Measurements from ENCODE around the gene GPR55. TPM values are rescaled to one million over a fixed set of nuclear protein-coding genes. Genes with fewer than 3 reads are reported as not detected.

GPR55 gene
- total and polyA plus RNA-seq, 2 donors (not counting 1 experiment from before 2014, with no cell fraction given): 3.0 to 4.1 TPM

DNA sequence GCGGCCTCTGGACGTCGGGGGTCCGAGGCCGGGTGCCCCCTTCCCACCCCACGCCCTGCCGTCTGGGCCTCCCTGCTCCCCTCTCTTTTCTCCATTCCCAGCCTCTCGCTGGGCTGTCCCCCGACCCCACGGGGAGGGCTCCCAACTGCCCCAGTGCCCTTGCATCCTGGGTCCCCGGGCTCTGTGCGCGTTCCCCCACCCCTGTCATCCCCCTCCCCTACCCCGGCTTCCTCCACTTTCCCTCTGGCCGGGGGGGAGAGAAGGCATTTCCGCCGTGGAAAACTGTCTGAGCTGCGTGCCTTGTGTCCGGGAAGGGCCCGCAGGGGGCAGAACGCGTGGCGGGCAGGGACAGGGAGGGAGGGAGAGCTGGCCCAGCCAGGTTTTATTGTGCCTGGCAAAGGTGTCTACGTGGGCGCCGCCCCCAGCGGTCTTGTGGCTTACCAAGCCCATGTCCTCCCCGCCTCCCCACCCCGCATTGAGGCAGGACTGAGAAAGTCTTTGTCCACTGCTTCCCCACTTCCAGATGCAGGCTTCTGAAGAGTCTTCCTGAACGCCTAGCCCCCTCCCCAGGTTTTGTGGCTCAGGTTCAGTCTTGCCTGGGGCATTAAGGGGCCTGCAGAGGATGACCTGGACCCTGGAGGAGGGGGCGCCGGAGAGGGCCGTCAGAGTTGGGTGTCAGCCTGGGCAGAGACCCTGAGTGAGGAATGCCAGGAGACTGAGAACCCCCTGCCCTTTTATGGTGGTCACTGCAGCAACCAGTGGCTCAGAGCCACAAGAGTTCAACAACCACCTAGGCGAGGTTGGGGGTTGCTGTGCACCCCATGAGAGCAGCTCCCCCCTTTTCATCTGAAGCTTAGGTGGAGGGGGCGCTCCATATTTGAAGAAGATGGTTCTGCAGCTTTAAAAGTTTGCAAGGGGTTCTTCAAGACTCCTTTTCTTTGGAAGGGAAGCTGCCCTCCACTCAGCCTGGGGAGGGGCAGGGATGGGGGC is 59.0 kb downstream of the GPR55 start:
- ChIA-PET CTCF (interaction anchor here (0.7 to 5.5 kb wide), 14 partner anchors 7 to 121 kb away, joined by 3 to 40 read pairs (median 5); no protein-coding TSS in a partner anchor), POLR2A (interaction anchor here (0.6 kb wide), 1 partner anchor 142 kb away, joined by 4 read pairs; no protein-coding TSS in a partner anchor)
- no peaks in the 10 kb centered on the region for H3K27me3 ChIP-seq (replicated peaks in 1 of 4; ENCODE audit: control extremely low read depth in 1 of 4, control insufficient read depth in 3 of 4, insufficient read depth in 4 of 4, low read length in 3 of 4)
- peaks cover 5% of the 10 kb centered on the region for H4K20me1 ChIP-seq (ENCODE audit: control insufficient read depth, insufficient read depth, low read length, poor library complexity, severe bottlenecking)
- DNase-seq: peak; percentile 52
- 12% methylated on average over 30 of the region's 35 CpGs for WGBS (ENCODE audit: insufficient coverage)
- peak overlapping the region; percentile 89 for H2AFZ ChIP-seq (ENCODE audit: insufficient read depth, low read depth, low read length, poor library complexity, severe bottlenecking)
- H3K4me3 ChIP-seq (ENCODE audit: control extremely low read depth in 1 of 5, extremely low read depth in 1 of 5, insufficient read depth in 1 of 5, low read depth in 2 of 5, low read length in 4 of 5): peak overlapping the region in 4 of 5 experiments; percentile 48 to 83 (median 66)
- peaks cover 0 to 16% (median 0%) of the 10 kb centered on the region in 3 donors for H3K9me3 ChIP-seq (ENCODE audit: control extremely low read depth in 1 of 3, control insufficient read depth in 2 of 3, insufficient read depth in 1 of 3, low read length in 2 of 3)
- H3K27ac Mint-ChIP-seq: peak overlapping the region; percentile 80
- peak overlapping the region; percentile 90 for H3K4me3 Mint-ChIP-seq
- peak overlapping the region; percentile 21 to 63 for H3K27ac ChIP-seq (ENCODE audit: low read length in 2 of 2)
- peaks cover 48% of the 10 kb centered on the region for H3K79me2 ChIP-seq (ENCODE audit: control insufficient read depth, insufficient read depth, low read length)
- H3K9ac ChIP-seq (ENCODE audit: low read length): peak overlapping the region; percentile 78
- intact Hi-C loops (cut with micrococcal nuclease): loop anchor here (1.0 to 2.0 kb wide), 2 partner anchors 7 to 17 kb away; no protein-coding TSS in a partner anchor
- no peak for ATAC-seq (ENCODE audit: low read depth)
- TF ChIP-seq EZH2 (IDR thresholded peaks at IDR 0.05; ENCODE audit: borderline replicate concordance, insufficient read depth, low read depth, low read length, poor library complexity, severe bottlenecking): no peak
- TF ChIP-seq, protein P1, sequence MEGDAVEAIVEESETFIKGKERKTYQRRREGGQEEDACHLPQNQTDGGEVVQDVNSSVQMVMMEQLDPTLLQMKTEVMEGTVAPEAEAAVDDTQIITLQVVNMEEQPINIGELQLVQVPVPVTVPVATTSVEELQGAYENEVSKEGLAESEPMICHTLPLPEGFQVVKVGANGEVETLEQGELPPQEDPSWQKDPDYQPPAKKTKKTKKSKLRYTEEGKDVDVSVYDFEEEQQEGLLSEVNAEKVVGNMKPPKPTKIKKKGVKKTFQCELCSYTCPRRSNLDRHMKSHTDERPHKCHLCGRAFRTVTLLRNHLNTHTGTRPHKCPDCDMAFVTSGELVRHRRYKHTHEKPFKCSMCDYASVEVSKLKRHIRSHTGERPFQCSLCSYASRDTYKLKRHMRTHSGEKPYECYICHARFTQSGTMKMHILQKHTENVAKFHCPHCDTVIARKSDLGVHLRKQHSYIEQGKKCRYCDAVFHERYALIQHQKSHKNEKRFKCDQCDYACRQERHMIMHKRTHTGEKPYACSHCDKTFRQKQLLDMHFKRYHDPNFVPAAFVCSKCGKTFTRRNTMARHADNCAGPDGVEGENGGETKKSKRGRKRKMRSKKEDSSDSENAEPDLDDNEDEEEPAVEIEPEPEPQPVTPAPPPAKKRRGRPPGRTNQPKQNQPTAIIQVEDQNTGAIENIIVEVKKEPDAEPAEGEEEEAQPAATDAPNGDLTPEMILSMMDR (IDR thresholded peaks at IDR 0.05): no peak
- H3K27me3 Mint-ChIP-seq: peaks cover 7% of the 10 kb centered on the region
- peak overlapping the region; percentile 99 for H3K4me2 ChIP-seq (replicated peaks; ENCODE audit: low read depth, low read length, poor library complexity, severe bottlenecking)
- H3K4me1 ChIP-seq (ENCODE audit: control insufficient read depth in 2 of 2, insufficient read depth in 2 of 2, low read length in 2 of 2): peaks cover 59 to 72% of the 10 kb centered on the region in 2 donors
- H3K9me3 Mint-ChIP-seq (ENCODE audit: insufficient read depth): no peaks in the 10 kb centered on the region
- peaks cover 68% of the 10 kb centered on the region for H3K4me1 Mint-ChIP-seq
- no peaks in the 10 kb centered on the region for H3K36me3 ChIP-seq (replicated peaks in 1 of 2; ENCODE audit: control extremely low read depth in 1 of 2, control insufficient read depth in 1 of 2, extremely low read depth in 1 of 2, insufficient read depth in 2 of 2, low read length in 1 of 2)

All from B cell (primary cell).